HEK293T (cell line): ENCODE results near the gene FHIT.

ENCODE experiments used
- FOXM1 ChIP-seq: fragments of 450-650 bp; IDR thresholded peaks from 2 replicates; pipeline ENCODE4 v1.6.1; 2017; ENCODE audit warnings: mild to moderate bottlenecking, borderline replicate concordance
- L3MBTL2 ChIP-seq: fragments of 450-650 bp; conservative IDR thresholded peaks from 2 replicates; pipeline ENCODE4 v1.6.1; 2016; ENCODE audit warnings: mild to moderate bottlenecking
- TARDBP ChIP-seq: fragments of 450-650 bp; IDR thresholded peaks from 2 replicates; pipeline ENCODE4 v1.6.1; 2016

GRCh38 chr3:60263191-60263590 is 988.1 kb downstream of the FHIT start:
- no peak for TF ChIP-seq TARDBP
- no peak for TF ChIP-seq L3MBTL2
- TF ChIP-seq FOXM1: no peak
